ENCODE results near the gene VRK3. TPM values are rescaled to one million over a fixed set of nuclear protein-coding genes. Genes with fewer than 3 reads are reported as not detected.
A peak's percentile ranks its signal among the peaks of the same experiment; 100 is the strongest.

VRK3 gene
- total RNA-seq, 2 donors from 2014 or later, result 53.7 to 79.8 TPM

- ATAC-seq (replicated peaks), result no peak
- Mint-ChIP-seq H3K9me3 (peaks cover 15% of the 10 kb centered on the region), H3K4me1 (peaks cover 10% of the 10 kb centered on the region), H3K36me3 (ENCODE audit: low read depth) (peaks cover 69% of the 10 kb centered on the region), H3K27ac (no peak overlapping the region), H3K27me3 (no peaks in the 10 kb centered on the region), H3K4me3 (no peak overlapping the region)
Observed at GRCh38 chr19:50046649-50047503, 21.7 kb upstream of the VRK3 start.

- peaks cover under 1% of the 10 kb centered on the region for H3K4me1 Mint-ChIP-seq
- H3K27me3 Mint-ChIP-seq, result no peaks in the 10 kb centered on the region
- H3K4me3 Mint-ChIP-seq, result no peak overlapping the region
- H3K27ac Mint-ChIP-seq, result no peak overlapping the region
- peaks cover 15% of the 10 kb centered on the region for H3K9me3 Mint-ChIP-seq
- no peak for ATAC-seq (replicated peaks)
- peaks cover 89% of the 10 kb centered on the region for H3K36me3 Mint-ChIP-seq (ENCODE audit: low read depth)
Observed at GRCh38 chr19:50044922-50045321, 19.8 kb upstream of the VRK3 start.

- peaks cover 15% of the 10 kb centered on the region for H3K9me3 Mint-ChIP-seq
- H3K4me3 Mint-ChIP-seq, result no peak overlapping the region
- no peaks in the 10 kb centered on the region for H3K27me3 Mint-ChIP-seq
- peaks cover 98% of the 10 kb centered on the region for H3K36me3 Mint-ChIP-seq (ENCODE audit: low read depth)
- H3K27ac Mint-ChIP-seq, result no peak overlapping the region
- H3K4me1 Mint-ChIP-seq, result no peaks in the 10 kb centered on the region
- no peak for ATAC-seq (replicated peaks)
Observed at GRCh38 chr19:50043967-50044366, 18.8 kb upstream of the VRK3 start.

- peaks cover 15% of the 10 kb centered on the region for H3K9me3 Mint-ChIP-seq
- no peak overlapping the region for H3K4me3 Mint-ChIP-seq
- H3K4me1 Mint-ChIP-seq, result no peaks in the 10 kb centered on the region
Observed at GRCh38 chr19:50042363-50043024, 17.3 kb upstream of the VRK3 start.

GRCh38 chr19:50040967-50041366 lies 15.8 kb upstream of the VRK3 start:
- no peak for ATAC-seq (replicated peaks)
- no peak overlapping the region for H3K4me3 Mint-ChIP-seq
- peaks cover 15% of the 10 kb centered on the region for H3K9me3 Mint-ChIP-seq
- H3K36me3 Mint-ChIP-seq (ENCODE audit: low read depth), result peaks cover 99% of the 10 kb centered on the region
- no peaks in the 10 kb centered on the region for H3K4me1 Mint-ChIP-seq
- H3K27ac Mint-ChIP-seq, result no peak overlapping the region
- H3K27me3 Mint-ChIP-seq, result no peaks in the 10 kb centered on the region

More at GRCh38 chr19:50042363-50043024, 17.3 kb upstream of the VRK3 start:
- H3K27ac Mint-ChIP-seq, result peak overlapping the region; percentile 7
- H3K27me3 Mint-ChIP-seq, result no peaks in the 10 kb centered on the region
- H3K36me3 Mint-ChIP-seq (ENCODE audit: low read depth), result peaks cover 100% of the 10 kb centered on the region
- ATAC-seq (replicated peaks), result no peak

- no peak for ATAC-seq (replicated peaks)
- Mint-ChIP-seq H3K9me3 (peaks cover 9% of the 10 kb centered on the region), H3K4me1 (no peaks in the 10 kb centered on the region), H3K4me3 (no peak overlapping the region), H3K36me3 (ENCODE audit: low read depth) (peaks cover 99% of the 10 kb centered on the region), H3K27me3 (no peaks in the 10 kb centered on the region), H3K27ac (no peak overlapping the region)
Observed at GRCh38 chr19:50039968-50040367, 14.8 kb upstream of the VRK3 start.

GRCh38 chr19:50036908-50037307 lies 11.7 kb upstream of the VRK3 start:
- Mint-ChIP-seq H3K36me3 (ENCODE audit: low read depth) (peaks cover 99% of the 10 kb centered on the region), H3K9me3 (no peaks in the 10 kb centered on the region)

GRCh38 chr19:50030937-50031336 lies 5.8 kb upstream of the VRK3 start:
- peak overlapping the region; percentile 18 for H3K27ac Mint-ChIP-seq
- peaks cover 80% of the 10 kb centered on the region for H3K36me3 Mint-ChIP-seq (ENCODE audit: low read depth)
- H3K4me3 Mint-ChIP-seq, result no peak overlapping the region
- peaks cover 2% of the 10 kb centered on the region for H3K9me3 Mint-ChIP-seq
- no peak for ATAC-seq (replicated peaks)
- peaks cover 22% of the 10 kb centered on the region for H3K4me1 Mint-ChIP-seq
- no peaks in the 10 kb centered on the region for H3K27me3 Mint-ChIP-seq

More at GRCh38 chr19:50036908-50037307, 11.7 kb upstream of the VRK3 start:
- Mint-ChIP-seq H3K4me1 (peaks cover 3% of the 10 kb centered on the region), H3K4me3 (no peak overlapping the region), H3K27ac (no peak overlapping the region), H3K27me3 (no peaks in the 10 kb centered on the region)
- ATAC-seq (replicated peaks), result no peak

- ATAC-seq (replicated peaks), result no peak
- Mint-ChIP-seq H3K27ac (no peak overlapping the region), H3K36me3 (ENCODE audit: low read depth) (peaks cover 80% of the 10 kb centered on the region), H3K4me1 (peaks cover 26% of the 10 kb centered on the region), H3K4me3 (no peak overlapping the region), H3K27me3 (no peaks in the 10 kb centered on the region), H3K9me3 (peaks cover 4% of the 10 kb centered on the region)
Observed at GRCh38 chr19:50030225-50030624, 5.1 kb upstream of the VRK3 start.

GRCh38 chr19:50026550-50026906 lies 1.4 kb upstream of the VRK3 start:
- Mint-ChIP-seq H3K27me3 (no peaks in the 10 kb centered on the region), H3K4me3 (peak overlapping the region; percentile 91), H3K4me1 (peaks cover 30% of the 10 kb centered on the region), H3K27ac (peak overlapping the region; percentile 99), H3K36me3 (ENCODE audit: low read depth) (peaks cover 56% of the 10 kb centered on the region), H3K9me3 (peaks cover 4% of the 10 kb centered on the region)
- no peak for ATAC-seq (replicated peaks)

- peaks cover 28% of the 10 kb centered on the region for H3K4me1 Mint-ChIP-seq
- H3K27me3 Mint-ChIP-seq, result no peaks in the 10 kb centered on the region
- H3K9me3 Mint-ChIP-seq, result peaks cover 4% of the 10 kb centered on the region
- H3K4me3 Mint-ChIP-seq, result peak within 1 kb of the TSS; percentile 91
- peak; percentile 82 for ATAC-seq (replicated peaks)
- H3K36me3 Mint-ChIP-seq (ENCODE audit: low read depth), result peaks cover 51% of the 10 kb centered on the region
- H3K27ac Mint-ChIP-seq, result peak within 1 kb of the TSS; percentile 99
Observed at GRCh38 chr19:50025794-50026549, 800 bp upstream of the VRK3 start, which contains the start of gene ZNF473. Gene ZNF473, plus strand, starts transcription at chr19:50026005. Its CDS starts 5,078 bp downstream, at chr19:50031083.

- H3K27ac Mint-ChIP-seq, result peak overlapping the region; percentile 99
- no peak for ATAC-seq (replicated peaks)
Observed at GRCh38 chr19:50024719-50025021, 502 bp downstream of the VRK3 start.

GRCh38 chr19:50022823-50023222 lies 2.3 kb downstream of the VRK3 start:
- Mint-ChIP-seq H3K4me1 (peaks cover 33% of the 10 kb centered on the region), H3K36me3 (ENCODE audit: low read depth) (peaks cover 62% of the 10 kb centered on the region), H3K4me3 (no peak overlapping the region), H3K27me3 (no peaks in the 10 kb centered on the region), H3K9me3 (peaks cover 4% of the 10 kb centered on the region), H3K27ac (no peak overlapping the region)
- ATAC-seq (replicated peaks), result no peak

More at GRCh38 chr19:50024719-50025021, 502 bp downstream of the VRK3 start:
- Mint-ChIP-seq H3K4me1 (peaks cover 33% of the 10 kb centered on the region), H3K36me3 (ENCODE audit: low read depth) (peaks cover 50% of the 10 kb centered on the region), H3K4me3 (peak overlapping the region; percentile 91), H3K27me3 (no peaks in the 10 kb centered on the region), H3K9me3 (peaks cover 4% of the 10 kb centered on the region)

GRCh38 chr19:50020481-50020880 lies 4.7 kb downstream of the VRK3 start:
- ATAC-seq (replicated peaks), result no peak
- Mint-ChIP-seq H3K27ac (peak overlapping the region; percentile 39), H3K4me3 (no peak overlapping the region), H3K9me3 (no peaks in the 10 kb centered on the region), H3K36me3 (ENCODE audit: low read depth) (peaks cover 67% of the 10 kb centered on the region), H3K4me1 (peaks cover 17% of the 10 kb centered on the region), H3K27me3 (no peaks in the 10 kb centered on the region)

Measured in activated T-helper 17 cell treated with anti-CD3 and anti-CD28 coated beads, Interleukin-2, amount 50 U/mL, for 72 hours (primary cell).